GM19438 (cell line): Measurements from ENCODE around the gene STK25.
"Not testable (repeated sequence)": the region's sequence is repeated elsewhere in the genome, so short reads cannot be mapped to it uniquely, and the experiment has no call there.

Experiments
- ATAC-seq: cut with Tn5 transposase; IDR thresholded peaks from one replicate; pipeline ENCODE4 v1.9.1; 2021; ENCODE audit warnings: low read depth; ENCODE audit not compliant: unreplicated experiment

STK25 gene

GRCh38 chr2:241540401-241540770, 32.0 kb upstream of the STK25 start:
- no peak for ATAC-seq

GRCh38 chr2:241539616-241540374, 31.4 kb upstream of the STK25 start:
- no peak for ATAC-seq

- no peak for ATAC-seq
Observed at GRCh38 chr2:241538838-241539615, 30.6 kb upstream of the STK25 start.

GRCh38 chr2:241535871-241536655, 27.7 kb upstream of the STK25 start:
- no peak for ATAC-seq

GRCh38 chr2:241534701-241535375, 26.5 kb upstream of the STK25 start:
- no peak for ATAC-seq

GRCh38 chr2:241534293-241534692, 25.9 kb upstream of the STK25 start:
- no peak for ATAC-seq

GRCh38 chr2:241532733-241533601, 24.6 kb upstream of the STK25 start:
- no peak for ATAC-seq

- no peak for ATAC-seq
Observed at GRCh38 chr2:241532168-241532567, 23.8 kb upstream of the STK25 start.

- no peak for ATAC-seq
Observed at GRCh38 chr2:241531161-241531722, 22.9 kb upstream of the STK25 start.

GRCh38 chr2:241530571-241530970, 22.2 kb upstream of the STK25 start:
- ATAC-seq, result no peak

- not testable (repeated sequence) for ATAC-seq
Observed at GRCh38 chr2:241525818-241526780, 17.7 kb upstream of the STK25 start.

GRCh38 chr2:241522477-241522876, 14.1 kb upstream of the STK25 start:
- no peak for ATAC-seq

GRCh38 chr2:241519669-241520068, 11.3 kb upstream of the STK25 start:
- ATAC-seq, result no peak

- ATAC-seq, result no peak
Observed at GRCh38 chr2:241517297-241517696, 8.9 kb upstream of the STK25 start.

GRCh38 chr2:241516520-241516965, 8.2 kb upstream of the STK25 start:
- no peak for ATAC-seq

- ATAC-seq, result no peak
Observed at GRCh38 chr2:241514986-241515737, 6.8 kb upstream of the STK25 start.

GRCh38 chr2:241514553-241514952, 6.2 kb upstream of the STK25 start:
- ATAC-seq, result no peak
